Middle frontal gyrus (tissue), 1 donor: ENCODE results near the gene PADI4.

Source experiments
- DNase-seq: peaks from one replicate; pipeline ENCODE4 v3.0.0-alpha.2; 2015; ENCODE audit warnings: low spot score; ENCODE audit errors: extremely low spot score

Gene PADI4

DNA sequence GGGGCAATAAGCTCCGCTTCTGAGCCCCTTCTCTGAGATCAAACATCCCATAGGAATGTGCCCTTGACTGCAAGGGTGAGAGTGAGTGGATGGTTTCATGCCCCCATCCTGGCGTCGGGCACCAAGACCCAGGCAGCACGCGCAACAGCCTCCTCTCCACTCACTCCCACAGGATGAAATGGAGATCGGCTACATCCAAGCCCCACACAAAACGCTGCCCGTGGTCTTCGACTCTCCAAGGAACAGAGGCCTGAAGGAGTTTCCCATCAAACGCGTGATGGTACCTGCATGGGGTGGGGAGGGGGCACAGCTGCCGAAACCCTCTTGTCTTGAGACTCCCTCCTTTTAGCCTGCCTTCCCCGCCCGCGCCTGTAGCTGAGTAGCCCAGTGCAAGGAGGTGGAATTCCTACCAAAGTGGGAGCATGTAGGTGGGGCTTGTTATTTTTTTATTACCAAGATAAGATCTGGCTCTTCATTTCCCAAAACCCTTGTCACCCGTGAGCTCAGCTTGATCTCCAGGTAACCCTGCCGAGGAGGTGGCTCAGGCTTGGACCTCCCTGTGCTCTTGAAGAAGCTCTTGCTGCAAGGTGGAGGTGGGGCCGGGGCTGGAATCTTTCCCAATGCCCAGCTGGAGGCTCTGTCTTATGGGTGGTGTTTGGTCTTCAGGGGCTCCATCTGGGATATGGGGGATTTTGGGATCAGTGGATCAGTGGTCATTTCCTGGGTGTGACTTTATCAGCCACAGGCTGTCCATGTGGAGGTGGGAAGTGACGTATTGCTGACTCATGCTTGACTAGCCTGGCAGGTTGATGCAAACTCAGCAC lies 40.0 kb downstream of the PADI4 start:
- DNase-seq, result no peak

DNA sequence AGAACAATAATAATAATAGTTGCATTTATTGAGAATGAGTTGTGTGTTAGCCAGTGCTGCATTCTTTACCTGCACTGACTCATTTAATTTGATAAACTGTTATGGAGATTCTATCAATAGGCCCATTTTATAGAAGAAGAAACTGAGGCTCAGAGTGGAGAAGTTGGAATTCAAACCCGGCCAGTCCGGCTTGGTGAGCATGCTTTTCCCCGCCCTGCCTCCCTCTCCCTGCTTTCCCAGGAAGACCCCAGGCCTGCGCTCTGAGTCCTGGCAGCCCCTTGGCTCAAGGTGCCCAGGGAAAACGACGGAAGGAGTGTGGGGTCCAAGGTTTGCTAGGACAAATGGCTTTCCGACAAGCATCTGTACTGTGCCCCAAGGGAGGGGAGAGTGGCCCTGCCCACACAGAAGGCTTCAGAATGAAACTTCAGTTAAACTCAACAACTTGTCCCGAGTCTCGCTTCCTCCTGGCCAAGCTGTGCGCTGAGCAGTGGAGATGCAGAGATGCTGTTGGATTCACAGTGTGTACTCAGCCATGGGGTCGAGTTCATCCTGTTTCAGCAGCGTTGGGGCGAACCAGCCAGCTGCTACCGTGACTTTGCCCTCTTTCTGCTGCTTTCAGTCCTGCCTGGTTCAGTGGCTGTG lies 40.7 kb downstream of the PADI4 start:
- no peak for DNase-seq

DNA sequence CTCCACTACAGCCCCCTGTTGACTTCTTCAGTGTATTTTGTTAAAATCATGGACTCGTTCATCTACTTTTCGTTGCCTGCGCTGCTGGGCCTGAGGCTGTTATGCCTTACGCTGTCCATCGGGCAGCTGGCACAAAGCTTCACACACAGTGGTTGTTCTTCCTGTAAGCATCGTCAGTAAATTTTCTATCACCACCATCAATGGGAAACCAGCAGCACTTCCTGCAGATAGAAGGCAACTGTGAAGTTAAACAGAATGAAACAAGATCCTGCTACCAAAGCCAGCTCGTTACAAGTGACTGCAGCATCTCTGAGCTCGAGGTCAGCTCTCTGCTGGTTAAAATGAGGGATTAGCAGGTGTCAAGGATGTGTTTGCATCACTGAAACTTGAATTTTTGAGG lies 42.1 kb downstream of the PADI4 start:
- no peak for DNase-seq

DNA sequence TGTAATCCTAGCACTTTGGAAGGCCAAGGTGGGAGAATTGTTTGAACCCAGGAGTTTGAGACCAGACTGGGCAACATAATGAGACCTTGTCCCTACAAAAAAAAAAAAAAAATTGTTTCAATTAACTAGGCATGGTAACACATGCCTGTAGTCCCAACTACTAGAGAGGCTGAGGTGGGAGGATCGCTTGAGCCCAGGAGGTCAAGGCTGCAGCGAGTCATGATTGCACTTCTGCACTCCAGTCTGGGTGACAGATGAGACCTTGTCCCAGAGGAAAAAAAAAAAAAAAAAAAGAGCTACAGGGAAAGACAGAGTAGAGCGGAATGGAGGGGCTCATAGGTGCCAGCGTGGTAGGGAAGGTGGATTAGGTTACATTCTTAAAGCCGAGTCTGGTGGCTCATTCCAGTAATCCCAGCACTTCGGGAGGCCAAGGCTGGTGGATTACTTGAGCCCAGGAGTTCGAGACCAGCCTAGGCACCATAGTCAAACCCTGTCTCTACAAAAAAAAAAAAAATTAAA lies 43.0 kb downstream of the PADI4 start:
- DNase-seq, result no peak

DNA sequence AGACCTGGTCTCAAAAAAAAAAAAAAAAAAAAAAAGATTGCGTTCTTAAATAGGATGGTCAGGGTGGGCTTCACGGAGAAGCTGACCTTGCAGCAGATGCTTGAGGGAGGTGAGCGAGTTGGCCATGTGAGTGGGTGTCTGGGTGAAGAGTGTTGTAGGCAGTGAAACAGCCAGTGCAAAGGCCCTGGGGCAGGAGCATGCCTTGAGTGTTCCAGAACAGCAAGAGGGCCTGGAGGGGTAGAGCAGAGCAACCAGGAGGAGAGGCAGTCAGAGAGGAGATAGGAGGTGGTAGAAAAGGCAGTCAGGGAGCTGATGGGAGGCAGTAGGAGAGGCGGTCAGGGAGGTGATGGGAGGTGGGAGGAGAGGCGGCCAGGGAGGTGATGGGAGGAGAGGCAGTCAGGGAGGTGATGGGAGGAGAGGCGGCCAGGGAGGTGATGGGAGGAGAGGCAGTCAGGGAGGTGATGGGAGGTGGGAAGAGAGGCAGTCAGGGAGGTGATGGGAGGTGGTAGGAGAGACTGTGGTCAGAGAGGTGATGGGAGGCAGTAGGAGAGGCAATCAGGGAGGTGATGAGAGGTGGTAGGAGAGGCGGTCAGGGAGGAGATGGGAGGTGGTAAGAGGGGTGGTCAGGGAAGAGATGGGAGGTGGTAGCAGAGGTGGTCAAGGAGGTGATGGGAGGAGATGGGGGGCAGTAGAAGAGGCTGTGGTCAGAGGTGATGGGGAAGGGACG lies 43.8 kb downstream of the PADI4 start:
- no peak for DNase-seq

DNA sequence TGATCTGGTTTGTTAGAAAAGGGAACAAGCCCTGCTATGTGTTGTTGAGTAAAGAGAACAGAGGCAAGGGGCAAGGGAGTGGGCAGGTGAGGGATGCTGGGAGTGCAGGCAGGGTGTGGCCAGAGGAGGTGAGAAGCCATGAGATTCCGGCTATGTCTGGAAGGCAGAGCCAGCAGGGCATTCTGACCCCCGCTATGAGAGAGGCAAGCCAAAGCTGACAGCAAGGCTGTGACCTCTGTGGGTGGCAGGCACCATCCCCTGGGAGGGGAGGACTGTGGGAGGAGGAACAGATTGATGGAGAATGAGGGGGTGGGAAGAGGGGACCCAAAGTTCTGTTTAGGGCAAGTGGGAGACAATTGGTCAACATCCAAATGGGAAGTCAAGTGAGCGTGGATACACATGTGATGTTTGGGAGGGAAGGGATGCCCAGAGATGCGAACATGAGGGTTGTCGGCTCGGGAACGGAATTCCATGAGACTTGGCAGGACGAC lies 44.5 kb downstream of the PADI4 start:
- DNase-seq, result no peak

DNA sequence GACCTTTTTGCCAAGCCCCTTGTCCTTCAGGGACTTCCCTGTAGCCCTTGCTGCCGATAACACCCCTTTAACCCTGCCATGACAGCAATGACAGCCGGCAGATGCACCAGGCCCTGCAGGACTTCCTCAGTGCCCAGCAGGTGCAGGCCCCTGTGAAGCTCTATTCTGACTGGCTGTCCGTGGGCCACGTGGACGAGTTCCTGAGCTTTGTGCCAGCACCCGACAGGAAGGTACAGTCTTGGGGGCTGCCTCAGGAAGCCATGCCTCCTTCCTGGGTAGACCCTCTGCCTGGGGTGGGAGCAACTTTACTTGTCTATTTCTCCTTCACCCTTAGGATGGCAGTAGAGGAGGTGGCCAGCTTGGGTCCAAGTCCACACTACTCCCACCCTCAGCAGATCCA lies 47.9 kb downstream of the PADI4 start:
- DNase-seq, result no peak

DNA sequence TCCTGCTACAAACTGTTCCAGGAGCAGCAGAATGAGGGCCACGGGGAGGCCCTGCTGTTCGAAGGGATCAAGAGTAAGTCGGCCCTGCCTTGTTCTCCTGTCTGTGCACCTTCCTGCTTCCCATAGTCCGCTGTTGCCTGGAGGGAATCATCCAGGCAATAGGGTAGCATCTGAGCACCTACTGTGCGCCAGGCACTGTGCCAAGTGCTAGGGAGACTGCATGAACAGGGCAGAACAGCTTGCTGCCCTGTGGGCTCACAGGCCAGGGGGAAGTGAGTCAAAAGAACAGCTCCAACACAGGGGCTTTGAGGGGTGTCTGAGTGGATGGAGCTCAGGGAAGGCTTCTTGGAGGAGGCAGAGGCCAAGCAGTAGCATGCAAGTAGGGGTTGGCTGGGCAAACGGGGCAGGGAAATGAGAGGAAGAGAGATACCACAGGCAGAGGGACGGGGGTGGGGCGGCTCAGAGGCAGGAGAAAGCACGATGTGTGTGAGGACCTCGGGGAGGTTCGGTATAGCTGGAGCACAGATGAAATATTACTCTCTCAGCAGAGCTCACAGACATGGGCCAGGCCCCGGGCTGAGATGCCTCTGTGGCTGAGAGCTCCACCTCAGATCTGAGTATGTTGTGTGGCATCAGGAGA lies 48.5 kb downstream of the PADI4 start:
- no peak for DNase-seq

DNA sequence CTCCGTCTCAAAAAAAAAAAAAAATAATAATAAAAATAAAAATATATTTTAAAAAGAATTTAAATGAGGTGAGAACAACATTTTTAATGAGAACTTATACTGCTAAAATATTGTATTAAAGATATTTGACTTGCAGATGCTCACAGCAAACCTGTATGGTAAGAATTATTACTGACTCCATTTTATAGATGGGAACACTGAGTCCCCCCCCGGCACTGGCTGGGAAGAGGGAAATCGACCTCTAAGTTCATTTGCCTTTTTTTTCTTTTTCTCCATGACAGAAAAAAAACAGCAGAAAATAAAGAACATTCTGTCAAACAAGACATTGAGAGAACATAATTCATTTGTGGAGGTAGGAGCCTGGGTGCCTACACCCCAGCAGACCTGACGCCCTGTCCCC lies 50.6 kb downstream of the PADI4 start:
- DNase-seq, result no peak

DNA sequence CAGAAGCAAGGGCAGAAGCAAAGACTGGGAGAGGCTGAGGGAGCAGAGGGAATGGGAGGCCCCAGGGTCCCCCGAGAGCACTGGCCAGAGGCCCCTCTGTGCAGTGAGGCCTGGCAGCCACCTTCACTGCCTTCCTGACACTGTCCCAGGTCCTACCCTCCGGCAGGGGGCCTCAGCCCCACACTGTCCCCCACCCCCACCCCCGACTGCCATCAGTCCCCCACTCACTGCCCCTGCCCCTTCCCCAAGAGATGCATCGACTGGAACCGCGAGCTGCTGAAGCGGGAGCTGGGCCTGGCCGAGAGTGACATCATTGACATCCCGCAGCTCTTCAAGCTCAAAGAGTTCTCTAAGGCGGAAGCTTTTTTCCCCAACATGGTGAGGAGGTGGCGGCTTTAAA lies 51.0 kb downstream of the PADI4 start:
- DNase-seq, result no peak

DNA sequence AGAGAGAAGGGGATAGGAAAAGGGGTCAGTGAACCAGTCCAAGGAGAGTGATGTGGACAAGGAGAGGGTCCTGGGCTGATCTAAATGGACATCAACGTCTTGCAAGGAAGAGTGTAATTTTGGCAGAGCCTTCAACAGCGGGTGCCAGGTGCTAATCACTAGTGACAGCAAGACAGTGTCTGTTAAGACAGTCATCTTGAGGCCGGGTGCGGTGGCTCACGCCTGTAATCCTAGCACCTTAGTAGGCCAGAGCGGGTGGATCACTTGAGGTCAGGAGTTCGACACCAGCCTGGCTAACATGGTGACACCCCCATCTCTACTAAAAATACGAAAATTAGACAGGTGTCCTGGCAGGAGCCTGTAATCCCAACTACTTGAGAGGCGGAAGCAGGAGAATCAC lies 51.8 kb downstream of the PADI4 start:
- no peak for DNase-seq

DNA sequence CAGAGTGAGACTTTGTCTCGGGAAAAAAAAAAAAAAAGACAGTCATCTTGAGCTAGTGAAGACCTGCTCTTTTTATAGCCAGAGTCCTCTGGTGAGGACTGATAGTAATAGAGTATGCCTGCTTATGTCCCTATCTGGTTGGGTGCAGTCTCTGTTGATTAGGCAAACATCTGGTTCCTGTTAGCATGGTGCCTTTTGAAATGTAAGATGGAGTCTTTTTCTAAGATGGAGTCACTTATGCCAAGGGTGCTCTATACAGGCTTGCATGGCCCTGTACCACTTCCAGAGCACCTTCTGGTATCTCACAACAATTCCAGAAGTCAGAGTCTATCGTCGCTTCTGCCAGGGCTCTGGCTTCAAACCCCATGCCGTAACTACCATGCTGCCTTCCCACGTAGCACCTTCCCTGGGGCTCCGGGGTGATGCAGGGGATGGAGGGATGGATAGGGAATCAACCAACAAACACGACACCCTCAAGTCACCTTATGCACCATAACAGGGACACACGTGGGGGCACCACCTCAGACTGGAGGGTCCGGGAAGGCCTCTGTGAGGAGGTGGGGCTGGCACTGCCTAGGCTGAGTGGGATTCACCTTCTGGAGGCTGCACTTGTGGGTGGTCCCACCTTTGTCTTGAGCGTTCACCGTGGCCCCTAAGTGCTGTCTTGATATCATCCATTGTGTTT lies 52.4 kb downstream of the PADI4 start:
- DNase-seq, result no peak

DNA sequence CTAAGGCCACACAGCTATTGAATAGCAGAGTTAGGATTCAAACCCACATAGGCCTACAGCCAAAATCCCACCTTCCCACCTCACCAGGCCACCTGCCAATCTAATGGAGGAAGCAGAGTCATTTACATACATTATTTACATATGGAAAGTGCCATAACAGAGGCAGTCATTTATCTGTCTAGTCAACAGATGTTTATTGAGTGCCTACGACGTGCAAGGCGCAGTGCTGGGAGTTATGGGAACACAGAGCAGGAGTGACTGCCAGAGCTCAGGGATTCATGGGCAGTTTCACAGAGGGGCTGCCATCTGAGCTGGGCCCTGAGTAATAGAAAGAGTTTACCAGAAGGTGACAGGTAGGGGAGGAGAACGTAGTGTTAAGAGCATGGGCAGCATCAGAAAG lies 53.7 kb downstream of the PADI4 start:
- DNase-seq, result no peak

DNA sequence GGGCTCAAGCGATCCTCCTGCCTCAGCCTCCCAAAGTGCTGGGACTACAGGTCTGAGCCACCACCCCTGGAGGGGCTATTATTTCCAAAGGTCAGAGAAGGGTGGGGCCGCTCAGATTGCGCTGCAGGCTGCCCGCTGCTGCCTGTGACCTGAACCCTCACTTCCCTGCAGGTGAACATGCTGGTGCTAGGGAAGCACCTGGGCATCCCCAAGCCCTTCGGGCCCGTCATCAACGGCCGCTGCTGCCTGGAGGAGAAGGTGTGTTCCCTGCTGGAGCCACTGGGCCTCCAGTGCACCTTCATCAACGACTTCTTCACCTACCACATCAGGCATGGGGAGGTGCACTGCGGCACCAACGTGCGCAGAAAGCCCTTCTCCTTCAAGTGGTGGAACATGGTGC lies 55.4 kb downstream of the PADI4 start:
- no peak for DNase-seq

DNA sequence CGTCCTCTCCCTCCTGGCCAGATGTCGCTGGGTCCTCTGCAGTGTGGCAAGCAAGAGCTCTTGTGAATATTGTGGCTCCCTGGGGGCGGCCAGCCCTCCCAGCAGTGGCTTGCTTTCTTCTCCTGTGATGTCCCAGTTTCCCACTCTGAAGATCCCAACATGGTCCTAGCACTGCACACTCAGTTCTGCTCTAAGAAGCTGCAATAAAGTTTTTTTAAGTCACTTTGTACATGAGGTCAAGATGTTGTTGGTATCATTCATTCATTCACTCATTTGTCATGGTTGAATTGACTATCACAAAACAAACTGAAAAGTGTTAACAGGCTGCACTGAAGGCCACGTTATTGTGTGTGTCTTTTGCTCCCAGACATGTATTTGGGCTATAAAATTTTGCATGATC lies 55.8 kb downstream of the PADI4 start:
- DNase-seq, result no peak

DNA sequence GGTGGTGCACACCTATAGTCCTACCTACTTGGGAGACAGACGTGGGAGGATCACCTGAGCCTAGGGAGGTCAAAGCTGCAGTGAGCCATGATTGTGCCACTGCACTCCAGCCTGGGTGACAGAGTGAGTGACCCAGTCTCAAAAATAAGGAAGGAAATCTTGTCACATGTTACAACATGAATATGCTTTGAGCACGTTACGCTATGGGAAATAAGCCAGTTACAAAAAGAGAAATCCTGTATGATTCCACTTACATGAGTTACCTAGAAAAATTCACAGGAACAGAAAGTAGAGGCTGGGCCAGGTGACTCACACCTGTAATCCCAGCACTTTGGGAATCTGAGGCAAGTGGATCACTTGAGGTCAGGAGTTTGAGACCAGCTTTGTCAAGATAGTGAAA lies 57.3 kb downstream of the PADI4 start:
- no peak for DNase-seq

DNA sequence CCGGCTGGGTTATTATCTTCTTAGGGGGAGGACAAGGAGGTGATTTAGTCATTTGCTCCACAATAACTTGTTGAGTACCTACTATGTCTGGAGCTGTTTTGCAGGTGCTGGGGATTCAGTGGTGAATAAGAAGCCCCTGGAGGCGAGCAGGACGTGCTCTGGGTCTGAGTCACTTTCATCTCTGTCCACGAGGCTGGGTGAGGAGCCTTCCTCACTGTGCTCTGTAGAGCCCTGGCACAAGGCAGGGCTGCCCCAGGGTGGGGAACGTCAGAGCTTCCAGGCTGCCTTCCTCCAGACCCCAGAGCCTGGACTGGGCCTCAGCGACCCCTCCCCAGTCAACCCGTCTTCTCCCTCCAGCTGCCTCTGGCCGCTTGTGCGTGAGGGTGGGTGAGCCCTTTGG lies 61.5 kb downstream of the PADI4 start:
- DNase-seq, result no peak

DNA sequence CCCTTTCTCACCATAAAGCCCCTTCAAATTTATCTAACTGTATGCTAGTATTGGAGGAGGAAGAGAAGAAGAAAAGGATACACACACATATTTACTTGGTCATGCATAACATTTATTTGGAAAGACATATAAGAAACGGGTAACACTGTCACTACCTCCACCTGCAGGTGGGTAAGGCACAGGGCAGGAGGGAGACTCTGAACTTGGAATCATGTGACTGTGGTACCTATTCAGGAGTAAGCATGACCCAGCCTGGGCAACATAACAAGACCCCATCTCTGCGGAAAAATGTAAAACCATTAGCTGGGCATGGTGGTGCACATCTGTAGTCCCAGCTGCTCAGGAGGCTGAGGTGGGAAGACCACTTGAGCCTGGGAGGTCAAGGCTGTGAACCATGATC lies 62.6 kb downstream of the PADI4 start:
- DNase-seq, result no peak

DNA sequence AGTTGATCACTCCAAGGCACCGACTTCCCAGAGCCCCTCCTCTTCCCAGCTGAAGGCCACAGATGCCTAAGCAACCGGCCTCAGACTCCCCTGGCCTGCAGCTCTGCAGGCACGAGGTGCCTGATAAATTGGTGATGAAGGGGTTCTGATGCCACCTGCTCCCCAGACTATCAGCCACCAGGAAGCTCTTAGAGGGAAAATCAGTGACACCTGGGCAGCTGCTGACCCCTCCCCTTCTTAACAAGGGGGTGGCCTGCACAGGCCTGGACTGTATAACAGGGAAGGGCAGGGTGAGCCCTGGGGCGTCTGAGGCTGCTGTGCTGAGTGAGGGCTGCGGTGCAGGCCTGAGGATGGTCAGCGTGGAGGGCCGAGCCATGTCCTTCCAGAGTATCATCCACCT lies 63.9 kb downstream of the PADI4 start, which contains the start of gene PADI6:
Gene PADI6 (plus strand): TSS at position 301 of the 400 bp plus-strand sequence. CDS start 50 bp downstream, at position 351.
- DNase-seq, result no peak

DNA sequence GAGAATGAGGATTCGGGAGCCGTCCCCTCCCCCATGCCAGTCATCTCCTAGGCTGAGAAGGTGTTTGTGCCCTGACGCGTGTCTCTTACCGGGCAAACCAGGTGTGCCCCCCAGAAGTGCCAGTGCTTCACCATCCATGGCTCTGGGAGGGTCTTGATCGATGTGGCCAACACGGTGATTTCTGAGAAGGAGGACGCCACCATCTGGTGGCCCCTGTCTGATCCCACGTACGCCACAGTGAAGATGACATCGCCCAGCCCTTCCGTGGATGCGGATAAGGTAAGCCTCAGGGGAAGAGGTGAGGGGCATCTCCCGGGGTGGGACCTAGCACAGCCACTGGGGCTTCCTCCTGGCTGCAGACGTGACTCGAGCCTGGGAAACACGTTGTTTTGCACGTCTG lies 65.0 kb downstream of the PADI4 start:
- DNase-seq, result no peak

DNA sequence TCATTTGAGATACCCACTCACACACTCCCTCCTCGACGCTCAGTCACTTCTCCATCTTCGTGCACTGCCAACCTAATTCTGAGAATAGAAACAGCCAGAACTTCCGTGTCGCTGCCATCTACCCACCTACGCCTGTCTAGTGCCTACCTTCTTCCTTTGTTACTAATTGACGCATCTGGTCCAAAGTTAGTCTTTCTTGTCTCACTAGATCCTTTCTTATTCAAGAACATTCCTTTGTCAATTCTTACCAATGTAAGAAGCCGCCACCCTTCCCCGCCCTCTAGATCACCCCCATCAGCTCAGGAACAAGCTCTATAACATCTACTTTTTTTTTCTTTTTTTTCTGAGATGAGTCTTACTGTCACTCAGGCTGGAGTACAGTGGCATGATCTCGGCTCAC lies 67.7 kb downstream of the PADI4 start:
- DNase-seq, result no peak
